Measurements from ENCODE around the gene CACNA1C.

CACNA1C gene

GRCh38 chr12:2653461-2653965 is 600.7 kb downstream of the CACNA1C start:
- no peak for DNase-seq
- Histone ChIP-seq H3K27ac (no peak overlapping the region), H3K4me3 (ENCODE audit: low read depth, low read length) (no peak overlapping the region), H3K36me3 (peaks cover 4% of the 10 kb centered on the region; the same call in 1 of the 2 replicates), H3K27me3 (ENCODE audit: insufficient read depth, low read depth, severe bottlenecking) (no peaks in the 10 kb centered on the region), H3K9me3 (ENCODE audit: severe bottlenecking) (no peaks in the 10 kb centered on the region)
- TF ChIP-seq, protein P1, sequence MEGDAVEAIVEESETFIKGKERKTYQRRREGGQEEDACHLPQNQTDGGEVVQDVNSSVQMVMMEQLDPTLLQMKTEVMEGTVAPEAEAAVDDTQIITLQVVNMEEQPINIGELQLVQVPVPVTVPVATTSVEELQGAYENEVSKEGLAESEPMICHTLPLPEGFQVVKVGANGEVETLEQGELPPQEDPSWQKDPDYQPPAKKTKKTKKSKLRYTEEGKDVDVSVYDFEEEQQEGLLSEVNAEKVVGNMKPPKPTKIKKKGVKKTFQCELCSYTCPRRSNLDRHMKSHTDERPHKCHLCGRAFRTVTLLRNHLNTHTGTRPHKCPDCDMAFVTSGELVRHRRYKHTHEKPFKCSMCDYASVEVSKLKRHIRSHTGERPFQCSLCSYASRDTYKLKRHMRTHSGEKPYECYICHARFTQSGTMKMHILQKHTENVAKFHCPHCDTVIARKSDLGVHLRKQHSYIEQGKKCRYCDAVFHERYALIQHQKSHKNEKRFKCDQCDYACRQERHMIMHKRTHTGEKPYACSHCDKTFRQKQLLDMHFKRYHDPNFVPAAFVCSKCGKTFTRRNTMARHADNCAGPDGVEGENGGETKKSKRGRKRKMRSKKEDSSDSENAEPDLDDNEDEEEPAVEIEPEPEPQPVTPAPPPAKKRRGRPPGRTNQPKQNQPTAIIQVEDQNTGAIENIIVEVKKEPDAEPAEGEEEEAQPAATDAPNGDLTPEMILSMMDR (IDR thresholded peaks at IDR 0.05; ENCODE audit: low read depth, low read length) = no peak

DNA sequence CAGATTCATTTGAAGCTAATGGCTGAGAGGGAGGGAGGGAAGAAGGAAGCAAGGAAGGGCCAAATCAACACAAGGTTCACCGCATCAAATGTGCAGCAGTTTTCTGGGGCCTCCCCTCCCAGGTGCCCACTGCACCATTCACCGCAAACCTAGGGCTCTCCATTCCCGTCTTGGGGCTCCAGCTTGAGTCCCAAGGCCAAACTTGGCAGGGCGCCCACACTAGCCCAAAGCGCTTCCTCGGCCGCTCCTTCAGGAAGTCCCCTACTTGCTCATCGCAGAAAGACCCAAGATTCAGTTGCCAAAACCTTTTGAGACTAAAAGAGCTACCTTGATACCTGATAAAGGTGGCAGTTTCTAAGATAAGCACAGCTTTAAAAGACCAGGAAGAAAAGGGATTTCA is 601.5 kb downstream of the CACNA1C start:
- Histone ChIP-seq H3K4me3 (ENCODE audit: low read depth, low read length) (no peak overlapping the region), H3K9me3 (ENCODE audit: severe bottlenecking) (no peaks in the 10 kb centered on the region), H3K27ac (no peak overlapping the region), H3K36me3 (peaks cover 4% of the 10 kb centered on the region; the same call in 1 of the 2 replicates), H3K27me3 (ENCODE audit: insufficient read depth, low read depth, severe bottlenecking) (no peaks in the 10 kb centered on the region)
- TF ChIP-seq, protein P1 (IDR thresholded peaks at IDR 0.05; ENCODE audit: low read depth, low read length) = no peak
- DNase-seq = no peak

GRCh38 chr12:2654741-2655140 is 602.0 kb downstream of the CACNA1C start:
- TF ChIP-seq, protein P1 (IDR thresholded peaks at IDR 0.05; ENCODE audit: low read depth, low read length) = no peak
- Histone ChIP-seq H3K4me3 (ENCODE audit: low read depth, low read length) (no peak overlapping the region), H3K36me3 (peaks cover 4% of the 10 kb centered on the region; the same call in 1 of the 2 replicates), H3K27me3 (ENCODE audit: insufficient read depth, low read depth, severe bottlenecking) (no peaks in the 10 kb centered on the region), H3K9me3 (ENCODE audit: severe bottlenecking) (no peaks in the 10 kb centered on the region), H3K27ac (no peak overlapping the region)
- DNase-seq = no peak

DNA sequence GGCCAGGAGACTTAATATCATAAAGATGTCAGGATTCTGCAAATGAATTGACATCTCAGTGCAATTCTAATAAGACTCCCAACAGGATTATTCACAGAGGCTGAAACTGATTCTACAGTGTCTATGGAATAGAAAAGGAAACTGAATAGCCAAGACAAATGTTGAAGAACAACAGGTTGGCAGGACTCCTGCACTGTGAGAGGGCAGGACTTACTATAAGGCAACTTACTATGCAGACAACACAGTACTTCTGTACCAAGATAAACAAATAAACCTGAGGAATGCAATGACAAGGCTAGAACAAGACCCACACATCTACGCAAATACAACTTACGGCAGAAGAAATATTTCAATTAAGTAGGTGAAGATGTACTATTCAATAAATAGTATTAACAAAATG is 609.7 kb downstream of the CACNA1C start:
- Histone ChIP-seq H3K9me3 (ENCODE audit: severe bottlenecking) (no peaks in the 10 kb centered on the region), H3K4me3 (ENCODE audit: low read depth, low read length) (no peak overlapping the region), H3K27me3 (ENCODE audit: insufficient read depth, low read depth, severe bottlenecking) (no peaks in the 10 kb centered on the region), H3K36me3 (no peaks in the 10 kb centered on the region; the same call in 1 of the 2 replicates), H3K27ac (no peak overlapping the region)
- TF ChIP-seq, protein P1 (IDR thresholded peaks at IDR 0.05; ENCODE audit: low read depth, low read length) = no peak
- no peak for DNase-seq

- no peaks in the 10 kb centered on the region for H3K27me3 ChIP-seq (ENCODE audit: insufficient read depth, low read depth, severe bottlenecking)
- no peaks in the 10 kb centered on the region for H3K36me3 ChIP-seq
- no peak overlapping the region for H3K4me3 ChIP-seq (ENCODE audit: low read depth, low read length)
- no peak for DNase-seq
- no peak overlapping the region for H3K27ac ChIP-seq
- H3K9me3 ChIP-seq (ENCODE audit: severe bottlenecking) = no peaks in the 10 kb centered on the region
- TF ChIP-seq, protein P1 (IDR thresholded peaks at IDR 0.05; ENCODE audit: low read depth, low read length) = no peak
These were observed 612.2 kb downstream of the CACNA1C start for GRCh38 chr12:2664721-2665577.
